Upper lobe of right lung (tissue), 1 donor: ENCODE measurements around the gene SRGAP3. TPM values are rescaled to one million over a fixed set of nuclear protein-coding genes. Genes with fewer than 3 reads are reported as not detected.

Source experiments
- ATAC-seq: fragments of 200-7000 bp; cut with Tn5 transposase; one replicate; pipeline ENCODE4 v1.9.1; 2020; ENCODE audit warnings: mild to moderate bottlenecking, moderate library complexity
- DNase-seq: peaks from one replicate; pipeline ENCODE4 v3.0.0-alpha.2; 2020
- H3K27ac ChIP-seq: fragments of 200-600 bp; one replicate; pipeline ENCODE4 v1.8.0; 2022
- H3K27me3 ChIP-seq: fragments of 200-600 bp; one replicate; pipeline ENCODE4 v1.8.0; 2022; ENCODE audit warnings: mild to moderate bottlenecking
- H3K36me3 ChIP-seq: fragments of 200-600 bp; one replicate; pipeline ENCODE4 v1.8.0; 2022
- H3K4me1 ChIP-seq: fragments of 200-600 bp; one replicate; pipeline ENCODE4 v1.8.0; 2022
- H3K4me3 ChIP-seq: fragments of 200-600 bp; one replicate; pipeline ENCODE4 v1.8.0; 2022; ENCODE audit warnings: mild to moderate bottlenecking
- H3K9me3 ChIP-seq: fragments of 200-600 bp; one replicate; pipeline ENCODE4 v1.8.0; 2022
- CTCF ChIP-seq: fragments of 200-600 bp; IDR thresholded peaks from one replicate; pipeline ENCODE4 v1.8.0; 2022; ENCODE audit warnings: antibody characterized with exemption
- intact Hi-C: fragments of 100-400 bp; cut with DNase I; formaldehyde crosslinking; loops from one replicate; pipeline ENCODE4 v1.11.0; 2022
- total RNA-seq: library from RNA; stranded (reverse); fragmentation: NEBNext Ultra II Directional; extraction: Animal tissue kit (Norgen Biotek cat#: 25700); gene quantifications from one replicate; pipeline ENCODE4 v1.2.1, GENCODE V29; 2021
- donor health status: DM: no; HTN: yes; CAD: no; lungs with severe emphysema.

SRGAP3 gene
- total RNA-seq, 1 donor from 2014 or later: 3.2 TPM

- no peak for ATAC-seq
- H3K27me3 ChIP-seq: no peaks in the 10 kb centered on the region
- H3K4me3 ChIP-seq: no peak overlapping the region
- no peak overlapping the region for H3K27ac ChIP-seq
- intact Hi-C loops: no loop called here
- no peak for DNase-seq
- H3K9me3 ChIP-seq: no peaks in the 10 kb centered on the region
- TF ChIP-seq CTCF: no peak
- H3K4me1 ChIP-seq: no peaks in the 10 kb centered on the region
- H3K36me3 ChIP-seq: no peaks in the 10 kb centered on the region
These were observed 170.7 kb downstream of the SRGAP3 start for GRCh38 chr3:9078561-9079240.

- no peaks in the 10 kb centered on the region for H3K36me3 ChIP-seq
- H3K4me3 ChIP-seq: no peak overlapping the region
- intact Hi-C loops: no loop called here
These were observed 172.4 kb downstream of the SRGAP3 start for GRCh38 chr3:9077029-9077428.

GRCh38 chr3:9075762-9076161, 173.7 kb downstream of the SRGAP3 start:
- no peaks in the 10 kb centered on the region for H3K4me1 ChIP-seq
- no peak for TF ChIP-seq CTCF
- H3K27ac ChIP-seq: no peak overlapping the region
- H3K27me3 ChIP-seq: no peaks in the 10 kb centered on the region
- no peak overlapping the region for H3K4me3 ChIP-seq
- DNase-seq: no peak
- H3K9me3 ChIP-seq: no peaks in the 10 kb centered on the region
- no peak for ATAC-seq
- intact Hi-C loops: no loop called here
- H3K36me3 ChIP-seq: no peaks in the 10 kb centered on the region

More at GRCh38 chr3:9077029-9077428, 172.4 kb downstream of the SRGAP3 start:
- ATAC-seq (no peak), DNase-seq (no peak)
- Histone ChIP-seq H3K4me1 (no peaks in the 10 kb centered on the region), H3K9me3 (no peaks in the 10 kb centered on the region), H3K27me3 (no peaks in the 10 kb centered on the region), H3K27ac (no peak overlapping the region)
- no peak for TF ChIP-seq CTCF

GRCh38 chr3:9074079-9074478, 175.4 kb downstream of the SRGAP3 start:
- no peak for TF ChIP-seq CTCF
- Histone ChIP-seq H3K9me3 (no peaks in the 10 kb centered on the region), H3K36me3 (no peaks in the 10 kb centered on the region), H3K27me3 (no peaks in the 10 kb centered on the region), H3K27ac (no peak overlapping the region), H3K4me3 (no peak overlapping the region), H3K4me1 (no peaks in the 10 kb centered on the region)
- intact Hi-C loops: no loop called here
- DNase-seq: no peak
- no peak for ATAC-seq

GRCh38 chr3:9072667-9073009, 176.8 kb downstream of the SRGAP3 start:
- intact Hi-C loops: no loop called here
- DNase-seq (no peak), ATAC-seq (no peak)
- no peak for TF ChIP-seq CTCF
- Histone ChIP-seq H3K4me1 (peaks cover 3% of the 10 kb centered on the region), H3K27ac (no peak overlapping the region), H3K9me3 (no peaks in the 10 kb centered on the region), H3K4me3 (no peak overlapping the region), H3K27me3 (no peaks in the 10 kb centered on the region), H3K36me3 (no peaks in the 10 kb centered on the region)
